ENCODE results near the gene TP53TG5.

DNA sequence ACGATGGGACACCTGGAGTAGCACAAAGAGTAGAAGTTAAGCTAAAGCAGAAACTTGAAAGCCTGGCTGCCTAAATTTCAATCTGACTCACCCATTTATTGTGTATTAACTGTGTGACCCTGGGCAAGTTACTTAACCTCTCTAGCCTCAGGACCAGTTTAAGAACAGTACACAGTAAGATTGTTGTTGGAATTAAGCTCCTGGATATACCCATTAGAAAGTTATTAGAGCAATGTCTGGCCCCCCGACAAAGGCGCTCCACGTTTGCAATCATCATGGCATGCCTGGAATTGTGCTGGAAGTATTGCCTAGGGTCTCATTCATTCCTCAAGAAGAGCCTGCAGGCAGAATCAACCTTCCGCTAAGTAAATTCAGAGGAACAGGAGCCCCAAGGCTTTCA is 31.3 kb downstream of the TP53TG5 start:
- TF ChIP-seq, protein P1, sequence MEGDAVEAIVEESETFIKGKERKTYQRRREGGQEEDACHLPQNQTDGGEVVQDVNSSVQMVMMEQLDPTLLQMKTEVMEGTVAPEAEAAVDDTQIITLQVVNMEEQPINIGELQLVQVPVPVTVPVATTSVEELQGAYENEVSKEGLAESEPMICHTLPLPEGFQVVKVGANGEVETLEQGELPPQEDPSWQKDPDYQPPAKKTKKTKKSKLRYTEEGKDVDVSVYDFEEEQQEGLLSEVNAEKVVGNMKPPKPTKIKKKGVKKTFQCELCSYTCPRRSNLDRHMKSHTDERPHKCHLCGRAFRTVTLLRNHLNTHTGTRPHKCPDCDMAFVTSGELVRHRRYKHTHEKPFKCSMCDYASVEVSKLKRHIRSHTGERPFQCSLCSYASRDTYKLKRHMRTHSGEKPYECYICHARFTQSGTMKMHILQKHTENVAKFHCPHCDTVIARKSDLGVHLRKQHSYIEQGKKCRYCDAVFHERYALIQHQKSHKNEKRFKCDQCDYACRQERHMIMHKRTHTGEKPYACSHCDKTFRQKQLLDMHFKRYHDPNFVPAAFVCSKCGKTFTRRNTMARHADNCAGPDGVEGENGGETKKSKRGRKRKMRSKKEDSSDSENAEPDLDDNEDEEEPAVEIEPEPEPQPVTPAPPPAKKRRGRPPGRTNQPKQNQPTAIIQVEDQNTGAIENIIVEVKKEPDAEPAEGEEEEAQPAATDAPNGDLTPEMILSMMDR (IDR thresholded peaks at IDR 0.05), result no peak
- no peak for TF ChIP-seq POLR2A (IDR thresholded peaks at IDR 0.05)

Measured in esophagus squamous epithelium (tissue), 4 donors.